ENCODE measurements around the gene DYNC1H1. TPM values are rescaled to one million over a fixed set of nuclear protein-coding genes. Genes with fewer than 3 reads are reported as not detected.
A peak's percentile ranks its signal among the peaks of the same experiment; 100 is the strongest.

DYNC1H1 gene
- total RNA-seq, 6 experiments from 2014 or later: 116 to 261 (median 161) TPM

DNA sequence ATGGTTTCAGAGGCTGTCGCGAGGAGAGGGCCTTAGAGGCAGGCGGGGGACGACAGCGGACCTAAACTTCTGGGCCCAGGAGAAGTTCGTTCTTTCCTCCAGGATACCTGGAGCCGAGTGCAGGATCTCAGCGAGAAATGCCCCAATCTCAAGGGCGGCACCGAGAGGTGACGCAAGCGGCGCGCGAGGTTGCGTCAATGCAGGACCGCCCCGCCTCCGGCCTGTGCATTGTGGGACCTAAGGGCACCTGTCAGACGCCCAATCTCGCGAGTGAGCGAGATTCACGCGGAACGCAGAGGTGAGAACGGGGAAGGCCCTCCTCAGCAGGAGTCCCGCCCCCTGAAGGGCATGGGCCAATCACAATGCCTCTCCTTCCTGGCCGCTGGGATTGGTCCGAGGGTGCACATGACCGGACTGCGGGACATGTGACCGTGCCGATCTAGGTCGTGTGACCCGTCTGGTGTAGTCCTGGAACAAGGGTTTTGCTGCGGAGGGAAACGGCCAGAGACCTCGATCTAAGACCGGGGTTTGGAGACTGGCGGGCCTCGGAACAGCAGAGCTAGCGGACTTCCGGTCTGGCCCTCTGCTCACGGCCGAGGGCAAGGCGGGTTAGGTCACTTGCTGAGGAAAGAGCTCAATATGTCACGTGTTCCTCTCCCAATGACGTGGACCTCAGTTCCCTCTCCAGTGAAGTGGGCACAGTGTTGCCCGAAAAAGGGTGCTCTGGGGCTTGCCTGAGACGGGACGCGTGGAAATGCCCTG lies 16.3 kb upstream of the DYNC1H1 start:
- TF ChIP-seq, protein P1, sequence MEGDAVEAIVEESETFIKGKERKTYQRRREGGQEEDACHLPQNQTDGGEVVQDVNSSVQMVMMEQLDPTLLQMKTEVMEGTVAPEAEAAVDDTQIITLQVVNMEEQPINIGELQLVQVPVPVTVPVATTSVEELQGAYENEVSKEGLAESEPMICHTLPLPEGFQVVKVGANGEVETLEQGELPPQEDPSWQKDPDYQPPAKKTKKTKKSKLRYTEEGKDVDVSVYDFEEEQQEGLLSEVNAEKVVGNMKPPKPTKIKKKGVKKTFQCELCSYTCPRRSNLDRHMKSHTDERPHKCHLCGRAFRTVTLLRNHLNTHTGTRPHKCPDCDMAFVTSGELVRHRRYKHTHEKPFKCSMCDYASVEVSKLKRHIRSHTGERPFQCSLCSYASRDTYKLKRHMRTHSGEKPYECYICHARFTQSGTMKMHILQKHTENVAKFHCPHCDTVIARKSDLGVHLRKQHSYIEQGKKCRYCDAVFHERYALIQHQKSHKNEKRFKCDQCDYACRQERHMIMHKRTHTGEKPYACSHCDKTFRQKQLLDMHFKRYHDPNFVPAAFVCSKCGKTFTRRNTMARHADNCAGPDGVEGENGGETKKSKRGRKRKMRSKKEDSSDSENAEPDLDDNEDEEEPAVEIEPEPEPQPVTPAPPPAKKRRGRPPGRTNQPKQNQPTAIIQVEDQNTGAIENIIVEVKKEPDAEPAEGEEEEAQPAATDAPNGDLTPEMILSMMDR (IDR thresholded peaks at IDR 0.05): no peak
- TF ChIP-seq POLR2A (IDR thresholded peaks at IDR 0.05): peak; percentile 87
- Histone ChIP-seq H3K9me3 (no peaks in the 10 kb centered on the region), H3K36me3 (no peaks in the 10 kb centered on the region), H3K27ac (peak overlapping the region; percentile 93 to 98 (median 98)), H3K4me3 (peak overlapping the region; percentile 64 to 98 (median 91)), H3K4me1 (peaks cover 0 to 9% (median 0%) of the 10 kb centered on the region in 4 donors), H3K27me3 (no peaks in the 10 kb centered on the region)
- peak; percentile 94 to 98 (median 97) for ATAC-seq
- intact Hi-C loops (cut with DNase I): no loop called here
- DNase-seq: peak; percentile 100
- 0% methylated on average over 7 of the region's 53 CpGs for WGBS (ENCODE audit: insufficient coverage, low coverage, low lambda C conversion rate, missing lambda C conversion rate)

DNA sequence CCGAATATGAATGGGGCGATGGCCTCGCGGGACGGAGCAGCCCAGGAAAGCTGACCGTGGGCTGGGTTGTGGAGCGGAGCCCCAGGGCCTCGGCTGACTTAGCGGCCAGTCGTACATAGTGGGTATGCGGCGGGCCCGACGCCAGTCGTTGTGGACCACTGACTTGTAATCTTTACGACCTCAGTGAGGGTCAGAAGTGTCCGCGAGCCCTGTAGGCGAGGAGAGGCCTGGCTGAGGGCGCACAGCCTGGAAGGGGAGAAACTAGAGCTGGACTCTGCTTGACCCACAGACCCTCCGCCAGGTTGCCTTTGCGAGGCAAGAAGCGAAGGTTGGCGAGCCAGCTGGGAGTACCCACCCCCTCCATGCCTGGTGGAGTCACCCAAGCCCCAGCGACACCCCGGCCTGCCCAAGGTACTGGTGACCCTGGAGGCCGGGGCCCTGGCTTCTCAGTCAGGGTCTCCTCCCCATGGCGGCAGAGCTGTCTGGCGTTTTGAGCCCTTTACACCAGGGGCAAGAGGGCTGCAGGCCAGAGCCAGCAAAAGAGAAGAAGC lies 15.6 kb upstream of the DYNC1H1 start:
- H3K4me3 ChIP-seq: peak overlapping the region; percentile 55 to 98 (median 91)
- intact Hi-C loops (cut with DNase I): no loop called here
- no peaks in the 10 kb centered on the region for H3K36me3 ChIP-seq
- DNase-seq (peak in 1 of 3 donors; percentile 49), ATAC-seq (no peak)
- H3K27ac ChIP-seq: peak overlapping the region; percentile 93 to 98 (median 98)
- H3K4me1 ChIP-seq: peaks cover 0 to 9% (median 0%) of the 10 kb centered on the region in 4 donors
- WGBS (ENCODE audit: insufficient coverage, low coverage, low lambda C conversion rate, missing lambda C conversion rate): 0% methylated on average over 8 of the region's 29 CpGs
- H3K9me3 ChIP-seq: no peaks in the 10 kb centered on the region
- no peaks in the 10 kb centered on the region for H3K27me3 ChIP-seq
- TF ChIP-seq POLR2A (IDR thresholded peaks at IDR 0.05): no peak
- TF ChIP-seq, protein P1 (IDR thresholded peaks at IDR 0.05): no peak

DNA sequence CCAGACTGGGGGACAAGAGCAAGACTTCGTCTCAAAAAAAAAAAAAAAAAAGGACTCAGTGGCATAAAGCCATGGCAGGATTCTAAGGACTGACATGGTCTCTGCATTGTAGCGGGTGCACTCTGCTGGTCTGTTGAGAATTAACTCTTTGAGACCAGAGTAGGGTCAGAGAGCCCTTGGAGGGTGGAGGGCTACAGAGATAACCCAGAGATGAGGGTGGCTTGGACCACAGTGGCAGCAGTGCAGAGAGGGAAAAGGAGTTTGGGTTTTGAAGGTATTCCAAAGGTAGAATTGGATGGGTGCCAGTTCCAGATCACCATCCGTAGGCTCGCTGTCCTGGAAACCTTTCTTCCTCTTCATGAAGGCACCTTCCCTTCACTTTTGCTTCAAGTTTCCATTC lies 14.3 kb upstream of the DYNC1H1 start:
- Histone ChIP-seq H3K9me3 (no peaks in the 10 kb centered on the region), H3K27me3 (no peaks in the 10 kb centered on the region), H3K4me1 (peaks cover 0 to 9% (median 0%) of the 10 kb centered on the region in 4 donors), H3K36me3 (no peaks in the 10 kb centered on the region), H3K4me3 (no peak overlapping the region), H3K27ac (no peak overlapping the region)
- intact Hi-C loops (cut with DNase I): no loop called here
- no peak for TF ChIP-seq POLR2A (IDR thresholded peaks at IDR 0.05)
- TF ChIP-seq, protein P1 (IDR thresholded peaks at IDR 0.05): no peak
- DNase-seq (peak in 1 of 3 donors; percentile 19), ATAC-seq (no peak)
- 56% methylated on average over 2 of the region's 4 CpGs for WGBS (ENCODE audit: insufficient coverage, low coverage, low lambda C conversion rate, missing lambda C conversion rate)

GRCh38 chr14:101950516-101951215 lies 13.7 kb upstream of the DYNC1H1 start:
- intact Hi-C loops (cut with DNase I): no loop called here
- ATAC-seq (no peak), DNase-seq (peak in 1 of 3 donors; percentile 40)
- H3K27me3 ChIP-seq: no peaks in the 10 kb centered on the region
- 90% methylated on average over 2 of the region's 4 CpGs for WGBS (ENCODE audit: insufficient coverage, low coverage, low lambda C conversion rate, missing lambda C conversion rate)
- no peak overlapping the region for H3K27ac ChIP-seq
- TF ChIP-seq POLR2A (IDR thresholded peaks at IDR 0.05): no peak
- TF ChIP-seq, protein P1 (IDR thresholded peaks at IDR 0.05): no peak
- H3K36me3 ChIP-seq: no peaks in the 10 kb centered on the region
- H3K4me3 ChIP-seq: no peak overlapping the region
- peaks cover 0 to 9% (median 0%) of the 10 kb centered on the region in 4 donors for H3K4me1 ChIP-seq
- H3K9me3 ChIP-seq: no peaks in the 10 kb centered on the region
